GM23248 (cell line): ENCODE results near the gene ASB2. TPM values are rescaled to one million over a fixed set of nuclear protein-coding genes. Genes with fewer than 3 reads are reported as not detected.
A peak's percentile ranks its signal among the peaks of the same experiment; 100 is the strongest.

Source experiments
- DNase-seq: peaks from one replicate; pipeline ENCODE4 v3.0.0-alpha.2; 2015
- H2AFZ ChIP-seq: fragments of 200-600 bp; sonication (generic); 2 replicates; pipeline ENCODE4 v1.6.1; 2016; ENCODE audit warnings: antibody characterized with exemption
- H3F3A ChIP-seq: fragments of 200-600 bp; sonication (generic); 2 replicates; pipeline ENCODE4 v1.6.1; 2016; ENCODE audit warnings: mild to moderate bottlenecking, antibody characterized with exemption, mixed run types; ENCODE audit not compliant: insufficient read depth
- H3K27ac ChIP-seq: fragments of 200-600 bp; sonication (generic); 2 replicates; pipeline ENCODE4 v1.5.1; 2016; ENCODE audit warnings: mild to moderate bottlenecking
- H3K27me3 ChIP-seq: fragments of 200-600 bp; sonication (generic); replicated peaks from 2 replicates; pipeline ENCODE4 v1.6.1; 2016; ENCODE audit warnings: mild to moderate bottlenecking; ENCODE audit not compliant: insufficient read depth
- H3K36me3 ChIP-seq: fragments of 200-600 bp; sonication (generic); 2 replicates; pipeline ENCODE4 v1.6.1; 2016; ENCODE audit warnings: low read depth, mild to moderate bottlenecking
- H3K4me1 ChIP-seq: fragments of 200-600 bp; sonication (generic); 2 replicates; pipeline ENCODE4 v1.6.1; 2016; ENCODE audit warnings: mild to moderate bottlenecking; ENCODE audit not compliant: insufficient read depth
- H3K4me2 ChIP-seq: fragments of 200-600 bp; sonication (generic); one replicate; pipeline ENCODE4 v1.6.1; 2016; ENCODE audit warnings: mild to moderate bottlenecking; ENCODE audit not compliant: unreplicated experiment
- H3K4me3 ChIP-seq: fragments of 200-600 bp; sonication (generic); 2 replicates; pipeline ENCODE4 v1.5.1; 2016; ENCODE audit warnings: mild to moderate bottlenecking
- H3K79me2 ChIP-seq: fragments of 200-600 bp; sonication (generic); 2 replicates; pipeline ENCODE4 v1.6.1; 2016; ENCODE audit warnings: mild to moderate bottlenecking; ENCODE audit not compliant: insufficient read depth
- H3K9ac ChIP-seq: fragments of 200-600 bp; sonication (generic); 2 replicates; pipeline ENCODE4 v1.6.1; 2016; ENCODE audit warnings: mild to moderate bottlenecking
- H3K9me2 ChIP-seq: fragments of 200-600 bp; sonication (generic); 2 replicates; pipeline ENCODE4 v1.6.1; 2016; ENCODE audit warnings: mixed run types, mild to moderate bottlenecking, moderate library complexity; ENCODE audit not compliant: insufficient read depth
- H3K9me3 ChIP-seq: fragments of 200-600 bp; sonication (generic); one replicate; pipeline ENCODE4 v1.6.1; 2017; ENCODE audit warnings: low read depth
- H4K20me1 ChIP-seq: fragments of 200-600 bp; sonication (generic); 2 replicates; pipeline ENCODE4 v1.6.0; 2016; ENCODE audit not compliant: insufficient read depth
- EZH2 ChIP-seq: fragments of 200-600 bp; sonication (generic); IDR thresholded peaks from 2 replicates; pipeline ENCODE4 v1.6.1; 2018; ENCODE audit warnings: antibody characterized with exemption, mild to moderate bottlenecking; ENCODE audit not compliant: insufficient read depth, poor library complexity, severe bottlenecking
- EZH2phosphoT487 ChIP-seq: fragments of 200-600 bp; sonication (generic); IDR thresholded peaks from 2 replicates; pipeline ENCODE4 v1.6.1; 2018; ENCODE audit warnings: antibody characterized with exemption, moderate library complexity, mild to moderate bottlenecking, low read depth; ENCODE audit not compliant: insufficient read depth
- WGBS, 2 experiments: methylation state at CpG; one replicate each; pipeline ENCODE4 v1.1.6; 2015 to 2017; ENCODE audit warnings: low lambda C conversion rate in 2 of 2, low coverage in 1 of 2; ENCODE audit errors: missing lambda C conversion rate in 2 of 2; 5-methylcytosine and 5-hydroxymethylcytosine counted together
- in situ Hi-C: fragments of 300-500 bp; cut with MboI; formaldehyde crosslinking; loops from 2 replicates; pipeline ENCODE4 v1.15.0; 2020
- polyA plus RNA-seq: library from polyadenylated mRNA; unstranded; fragments of >200 nt; fragmentation: Nextera tagmentation; extraction: Ambion mirVana; gene quantifications from 2 replicates; pipeline ENCODE4 v1.2.1, GENCODE V29; 2016
- total RNA-seq: library from RNA; depleted of rRNA; stranded (reverse); fragments of >200 nt; shearing (Covaris generic); gene quantifications from 2 replicates; pipeline ENCODE4 v1.2.3, GENCODE V29; 2014

The ASB2 gene
- total and polyA plus RNA-seq, 2 experiments from 2014 or later: 0.06 TPM; not detected in 1

DNA sequence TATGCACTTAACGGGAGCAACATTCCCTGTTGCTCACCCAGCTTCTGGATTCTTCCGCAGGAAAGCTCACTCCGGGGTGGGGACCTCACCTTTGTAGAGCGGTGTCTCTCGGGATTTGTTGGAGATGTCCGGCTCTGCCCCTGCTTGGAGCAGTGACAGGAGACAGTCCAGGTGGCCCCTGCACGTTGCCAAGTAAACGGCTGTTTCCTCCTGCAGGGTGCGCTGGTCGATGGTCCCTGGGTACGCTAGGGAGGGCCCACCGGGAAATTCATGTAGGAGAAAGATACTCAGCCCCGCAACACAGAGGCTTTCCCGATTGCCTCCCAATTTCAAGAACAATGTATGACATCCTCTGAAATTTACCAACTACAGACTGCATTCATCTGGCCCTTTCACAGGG is 23.1 kb downstream of the ASB2 start:
- WGBS, 2 experiments: 63% methylated on average over 14 of the region's 14 CpGs
- Histone ChIP-seq H3K9me3 (no peaks in the 10 kb centered on the region), H3K9ac (no peak overlapping the region), H3K27ac (no peak overlapping the region), H2AFZ (no peak overlapping the region), H3F3A (no peaks in the 10 kb centered on the region), H3K27me3 (0 out of 2 replicates have a peak, but pooled peaks cover 6% of the 10 kb centered on the region), H3K4me2 (no peak overlapping the region), H3K4me1 (no peaks in the 10 kb centered on the region), H3K79me2 (no peaks in the 10 kb centered on the region), H3K36me3 (no peaks in the 10 kb centered on the region), H3K9me2 (no peaks in the 10 kb centered on the region), H4K20me1 (no peaks in the 10 kb centered on the region), H3K4me3 (no peak overlapping the region)
- no peak for TF ChIP-seq EZH2
- TF ChIP-seq EZH2phosphoT487: no peak
- in situ Hi-C loops: no loop called here
- no peak for DNase-seq

DNA sequence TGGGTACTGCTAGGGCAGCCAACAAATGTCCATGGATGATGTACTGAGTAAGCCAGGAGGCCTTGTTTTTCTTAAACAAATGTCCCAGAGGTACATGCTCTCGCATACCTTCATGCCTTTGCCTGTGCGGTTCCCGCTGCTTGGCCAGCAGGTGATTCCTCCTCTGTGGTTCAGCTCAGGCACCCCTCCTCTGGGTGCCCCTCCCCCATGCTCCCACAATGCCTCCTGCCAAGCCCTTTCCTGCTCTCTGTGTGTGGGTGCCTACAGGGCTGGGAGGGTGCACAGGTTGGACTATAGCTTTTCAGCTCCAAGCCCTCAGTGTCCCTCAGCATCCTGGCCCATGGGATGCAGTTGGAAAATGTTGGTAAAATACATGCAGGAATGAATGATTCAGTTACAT is 23.5 kb downstream of the ASB2 start:
- no peaks in the 10 kb centered on the region for H3K9me2 ChIP-seq
- H3K4me1 ChIP-seq: no peaks in the 10 kb centered on the region
- no peak for DNase-seq
- TF ChIP-seq EZH2 (no peak), EZH2phosphoT487 (no peak)
- H3K9me3 ChIP-seq: no peaks in the 10 kb centered on the region
- no peaks in the 10 kb centered on the region for H3K79me2 ChIP-seq
- WGBS, 2 experiments: 86 to 100% methylated on average over 1 to 3 of the region's 3 CpGs
- no peaks in the 10 kb centered on the region for H4K20me1 ChIP-seq
- no peak overlapping the region for H3K27ac ChIP-seq
- no peaks in the 10 kb centered on the region for H3K36me3 ChIP-seq
- no peak overlapping the region for H3K4me2 ChIP-seq
- in situ Hi-C loops: no loop called here
- no peak overlapping the region for H2AFZ ChIP-seq
- no peak overlapping the region for H3K9ac ChIP-seq
- H3F3A ChIP-seq: no peaks in the 10 kb centered on the region
- no peak overlapping the region for H3K4me3 ChIP-seq
- 0 out of 2 replicates have a peak, but pooled peaks cover 6% of the 10 kb centered on the region for H3K27me3 ChIP-seq

DNA sequence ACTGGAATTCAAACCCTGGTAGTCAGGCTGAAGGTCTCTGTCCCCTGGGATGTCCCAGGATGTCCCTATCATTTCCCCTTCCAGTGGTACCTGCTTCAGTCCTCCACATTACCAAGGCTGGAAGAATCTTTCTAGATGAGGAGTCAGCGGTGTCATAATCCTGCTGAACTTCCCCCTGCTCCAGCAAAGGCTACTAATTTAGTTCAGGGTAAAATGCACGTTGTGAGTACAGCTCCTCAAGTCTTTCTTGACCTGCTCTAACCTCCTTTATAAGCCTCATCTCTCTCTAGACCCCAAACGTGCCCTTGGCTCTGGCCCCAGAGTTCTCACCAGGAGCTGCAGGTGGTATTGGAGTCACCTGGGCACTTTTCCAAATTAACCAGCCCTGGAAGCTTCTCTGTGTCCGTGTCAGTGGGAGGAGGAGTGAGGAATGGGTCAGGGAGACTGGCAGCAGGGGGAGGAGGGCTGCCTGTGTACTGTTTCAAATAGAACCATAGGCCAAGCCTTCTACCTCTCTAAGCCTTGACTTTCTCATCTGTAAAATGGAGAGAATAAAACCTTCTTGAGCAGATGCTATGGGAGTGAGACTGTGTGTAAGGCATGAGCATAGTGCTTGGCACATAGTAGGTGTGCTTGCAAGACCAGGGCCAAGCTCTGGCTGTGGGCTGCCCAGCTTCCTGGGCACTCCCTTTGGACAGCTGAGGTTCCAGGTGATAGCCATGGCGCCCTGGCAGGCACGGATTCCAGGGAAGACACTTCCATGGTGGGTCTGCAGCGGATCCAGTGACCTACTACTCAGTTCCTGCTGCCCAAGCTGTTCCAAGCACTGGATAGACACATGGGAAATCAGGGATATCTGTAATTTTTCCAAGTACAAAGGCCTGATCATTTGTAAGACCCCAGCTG is 24.5 kb downstream of the ASB2 start:
- H4K20me1 ChIP-seq: no peaks in the 10 kb centered on the region
- 0 out of 2 replicates have a peak, but pooled peaks cover 6% of the 10 kb centered on the region for H3K27me3 ChIP-seq
- H3F3A ChIP-seq: 0 out of 2 replicates have a peak, but pooled peaks cover under 1% of the 10 kb centered on the region
- H3K4me2 ChIP-seq: no peak overlapping the region
- DNase-seq: peak; percentile 8
- H3K79me2 ChIP-seq: no peaks in the 10 kb centered on the region
- H3K9me2 ChIP-seq: no peaks in the 10 kb centered on the region
- no peaks in the 10 kb centered on the region for H3K36me3 ChIP-seq
- no peak overlapping the region for H3K27ac ChIP-seq
- H3K4me3 ChIP-seq: no peak overlapping the region
- no peak overlapping the region for H3K9ac ChIP-seq
- no peak overlapping the region for H2AFZ ChIP-seq
- TF ChIP-seq EZH2phosphoT487 (no peak), EZH2 (no peak)
- in situ Hi-C loops: no loop called here
- H3K9me3 ChIP-seq: no peaks in the 10 kb centered on the region
- H3K4me1 ChIP-seq: no peaks in the 10 kb centered on the region
- WGBS, 2 experiments: 53 to 58% methylated on average over 7 of the region's 7 CpGs

DNA sequence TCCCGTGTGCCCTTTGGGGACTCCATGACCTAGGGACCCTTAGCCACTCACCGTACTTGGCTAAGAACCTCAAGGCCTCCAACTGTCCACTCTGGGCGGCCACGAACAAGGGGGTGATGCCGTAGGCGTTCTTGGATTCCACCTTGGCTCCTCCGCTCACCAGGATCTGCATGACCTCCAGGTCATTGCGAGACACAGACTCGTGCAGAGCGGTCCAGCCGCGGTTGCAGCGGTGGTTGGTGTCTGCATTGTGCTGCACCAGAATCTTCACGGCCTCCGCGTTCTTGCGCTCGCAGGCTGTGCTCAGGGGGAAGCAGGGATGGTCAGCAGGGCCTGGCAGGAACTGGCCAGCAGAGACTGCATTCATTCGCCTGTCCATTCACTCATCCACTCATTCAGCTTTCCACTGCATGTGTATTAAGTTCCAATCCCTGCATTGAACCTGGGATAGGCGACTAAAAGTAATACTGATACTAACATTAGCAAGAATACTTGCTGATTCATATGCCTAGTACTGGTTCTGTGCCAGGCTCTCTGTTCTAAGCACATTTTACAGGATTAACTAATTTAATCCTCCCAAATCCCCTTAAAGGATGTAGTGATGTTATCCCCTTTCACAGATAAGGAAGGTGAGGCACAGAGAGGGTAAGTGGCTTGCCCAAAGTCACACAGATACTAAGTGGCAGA is 25.3 kb downstream of the ASB2 start:
- H4K20me1 ChIP-seq: no peaks in the 10 kb centered on the region
- H3K4me3 ChIP-seq: no peak overlapping the region
- H3K4me1 ChIP-seq: no peaks in the 10 kb centered on the region
- H3K27ac ChIP-seq: no peak overlapping the region
- H3F3A ChIP-seq: 0 out of 2 replicates have a peak, but pooled peaks cover 4% of the 10 kb centered on the region
- no peaks in the 10 kb centered on the region for H3K9me3 ChIP-seq
- no peak overlapping the region for H3K4me2 ChIP-seq
- 75 to 77% methylated on average over 20 of the region's 20 CpGs for WGBS, 2 experiments
- no peak overlapping the region for H2AFZ ChIP-seq
- H3K27me3 ChIP-seq: 0 out of 2 replicates have a peak, but pooled peaks cover 6% of the 10 kb centered on the region
- H3K36me3 ChIP-seq: no peaks in the 10 kb centered on the region
- in situ Hi-C loops: no loop called here
- no peak overlapping the region for H3K9ac ChIP-seq
- TF ChIP-seq EZH2: no peak
- TF ChIP-seq EZH2phosphoT487: no peak
- no peaks in the 10 kb centered on the region for H3K79me2 ChIP-seq
- H3K9me2 ChIP-seq: no peaks in the 10 kb centered on the region
- peak; percentile 37 for DNase-seq
